ENCODE measurements around the gene SNX17. TPM values are rescaled to one million over a fixed set of nuclear protein-coding genes. Genes with fewer than 3 reads are reported as not detected.

SNX17 gene
- total and polyA plus RNA-seq, 2 of the 13 experiments (the other 11 are each of a cell fraction or from before 2014, with no cell fraction given): 75.0 to 109 TPM

DNA sequence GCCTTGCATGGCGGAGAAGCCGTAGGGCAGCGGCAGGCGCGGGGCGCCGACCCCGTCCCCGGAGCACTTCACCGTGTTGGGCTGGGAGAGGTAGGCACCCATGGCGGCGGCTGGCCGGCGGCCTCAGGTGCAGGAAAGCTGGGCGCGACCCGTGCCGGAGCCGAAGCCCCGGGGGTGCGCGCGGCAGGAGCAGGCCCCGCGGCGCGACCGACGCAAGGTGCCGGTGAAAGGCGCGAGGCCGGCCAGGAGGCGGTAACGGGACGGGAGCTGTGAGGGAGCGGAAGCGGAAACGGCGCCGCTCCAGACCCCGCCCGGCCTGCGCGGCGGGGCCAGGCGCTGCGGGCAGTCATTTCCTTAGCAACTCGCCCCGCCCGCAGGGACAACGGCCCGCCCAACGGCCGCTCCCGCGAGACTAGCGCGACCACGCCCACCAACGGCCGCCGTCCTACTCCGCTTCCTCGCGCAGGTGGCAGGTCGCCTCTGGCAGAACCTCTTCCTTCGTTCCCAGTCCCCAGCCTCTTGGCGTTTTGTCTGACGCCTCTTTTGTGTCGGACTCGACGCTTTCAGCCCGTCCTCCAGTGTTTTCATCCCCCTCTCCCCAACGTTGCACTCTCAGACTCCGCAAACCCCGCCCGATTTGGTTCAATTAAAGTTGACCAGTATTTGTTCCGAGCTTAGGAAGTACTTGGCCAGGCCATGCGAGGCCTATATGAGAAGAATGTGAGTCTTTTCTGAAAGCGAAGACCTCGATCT is 39.1 kb downstream of the SNX17 start, which contains the start of gene PPM1G (continued):
- TF ChIP-seq, protein P1, sequence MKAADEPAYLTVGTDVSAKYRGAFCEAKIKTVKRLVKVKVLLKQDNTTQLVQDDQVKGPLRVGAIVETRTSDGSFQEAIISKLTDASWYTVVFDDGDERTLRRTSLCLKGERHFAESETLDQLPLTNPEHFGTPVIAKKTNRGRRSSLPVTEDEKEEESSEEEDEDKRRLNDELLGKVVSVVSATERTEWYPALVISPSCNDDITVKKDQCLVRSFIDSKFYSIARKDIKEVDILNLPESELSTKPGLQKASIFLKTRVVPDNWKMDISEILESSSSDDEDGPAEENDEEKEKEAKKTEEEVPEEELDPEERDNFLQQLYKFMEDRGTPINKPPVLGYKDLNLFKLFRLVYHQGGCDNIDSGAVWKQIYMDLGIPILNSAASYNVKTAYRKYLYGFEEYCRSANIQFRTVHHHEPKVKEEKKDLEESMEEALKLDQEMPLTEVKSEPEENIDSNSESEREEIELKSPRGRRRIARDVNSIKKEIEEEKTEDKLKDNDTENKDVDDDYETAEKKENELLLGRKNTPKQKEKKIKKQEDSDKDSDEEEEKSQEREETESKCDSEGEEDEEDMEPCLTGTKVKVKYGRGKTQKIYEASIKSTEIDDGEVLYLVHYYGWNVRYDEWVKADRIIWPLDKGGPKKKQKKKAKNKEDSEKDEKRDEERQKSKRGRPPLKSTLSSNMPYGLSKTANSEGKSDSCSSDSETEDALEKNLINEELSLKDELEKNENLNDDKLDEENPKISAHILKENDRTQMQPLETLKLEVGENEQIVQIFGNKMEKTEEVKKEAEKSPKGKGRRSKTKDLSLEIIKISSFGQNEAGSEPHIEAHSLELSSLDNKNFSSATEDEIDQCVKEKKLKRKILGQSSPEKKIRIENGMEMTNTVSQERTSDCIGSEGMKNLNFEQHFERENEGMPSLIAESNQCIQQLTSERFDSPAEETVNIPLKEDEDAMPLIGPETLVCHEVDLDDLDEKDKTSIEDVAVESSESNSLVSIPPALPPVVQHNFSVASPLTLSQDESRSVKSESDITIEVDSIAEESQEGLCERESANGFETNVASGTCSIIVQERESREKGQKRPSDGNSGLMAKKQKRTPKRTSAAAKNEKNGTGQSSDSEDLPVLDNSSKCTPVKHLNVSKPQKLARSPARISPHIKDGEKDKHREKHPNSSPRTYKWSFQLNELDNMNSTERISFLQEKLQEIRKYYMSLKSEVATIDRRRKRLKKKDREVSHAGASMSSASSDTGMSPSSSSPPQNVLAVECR (CRISPR knock-in tag; IDR thresholded peaks at IDR 0.05; ENCODE audit: borderline replicate concordance): peak; percentile 98
- TF ChIP-seq ZNF780A (CRISPR knock-in tag; IDR thresholded peaks at IDR 0.05): no peak
- TF ChIP-seq UBTF (CRISPR knock-in tag; IDR thresholded peaks at IDR 0.05): peak; percentile 93
- TF ChIP-seq BRD4 (CRISPR knock-in tag; IDR thresholded peaks at IDR 0.05): peak; percentile 96
- peak; percentile 66 for TF ChIP-seq SIX4 (CRISPR knock-in tag; IDR thresholded peaks at IDR 0.05)
- peak; percentile 73; the same call in 1 of the 2 replicates for TF ChIP-seq SNAPC5 (CRISPR knock-in tag; IDR thresholded peaks at IDR 0.05; ENCODE audit: borderline replicate concordance)
- peak; percentile 90 for TF ChIP-seq THAP11 (CRISPR knock-in tag; IDR thresholded peaks at IDR 0.05)
- peak; percentile 97 for TF ChIP-seq BORCS8-MEF2B (CRISPR knock-in tag; IDR thresholded peaks at IDR 0.05)
- peak; percentile 91; the same call in 1 of the 2 replicates for TF ChIP-seq ZFP91 (CRISPR knock-in tag; IDR thresholded peaks at IDR 0.05; ENCODE audit: borderline replicate concordance)
- TF ChIP-seq ZHX2 (IDR thresholded peaks at IDR 0.05; ENCODE audit: low read depth): peak; percentile 52; the same call in 1 of the 2 replicates
- peak; percentile 92 for TF ChIP-seq ZHX2 (CRISPR knock-in tag; IDR thresholded peaks at IDR 0.05; ENCODE audit: borderline replicate concordance)

Measured in HepG2 (cell line).